Mesenchymal stem cell (in vitro differentiated cells and primary cell): ENCODE measurements around the gene STUM.

ENCODE experiments used
- DNase-seq: peaks from one replicate; pipeline ENCODE4 v3.0.0-alpha.2; 2013
- H2AFZ ChIP-seq: one replicate; pipeline ENCODE4 v1.6.1; 2013; ENCODE audit warnings: low read depth, mild to moderate bottlenecking, control low read depth, inconsistent platforms, low read length, moderate library complexity
- H2AK5ac ChIP-seq: 2 replicates; pipeline ENCODE4 v1.6.1; 2013; ENCODE audit warnings: low read length, moderate library complexity, mild to moderate bottlenecking, inconsistent platforms; ENCODE audit not compliant: severe bottlenecking
- H2BK120ac ChIP-seq: one replicate; pipeline ENCODE4 v1.6.1; 2013; ENCODE audit warnings: low read depth, mild to moderate bottlenecking, inconsistent platforms, low read length, moderate library complexity
- H2BK12ac ChIP-seq, 2 experiments: one replicate each; pipeline ENCODE4 v1.6.1; 2013; ENCODE audit warnings: inconsistent platforms in 2 of 2, low read length in 2 of 2, mild to moderate bottlenecking in 2 of 2, moderate library complexity in 2 of 2, control low read depth in 1 of 2
- H2BK15ac ChIP-seq: one replicate; pipeline ENCODE4 v1.6.1; 2013; ENCODE audit warnings: mild to moderate bottlenecking, low read depth, inconsistent platforms; ENCODE audit not compliant: poor library complexity, severe bottlenecking
- H2BK5ac ChIP-seq: 2 replicates; pipeline ENCODE4 v1.6.1; 2013; ENCODE audit warnings: low read depth, mild to moderate bottlenecking, low read length, control low read depth, inconsistent platforms; ENCODE audit not compliant: poor library complexity, severe bottlenecking
- H3K14ac ChIP-seq, 2 experiments: one replicate each; pipeline ENCODE4 v1.6.1; 2013; ENCODE audit warnings: inconsistent platforms in 2 of 2, low read length in 2 of 2, control low read depth in 1 of 2, mild to moderate bottlenecking in 1 of 2, moderate library complexity in 1 of 2
- H3K18ac ChIP-seq, 2 experiments: one replicate each; pipeline ENCODE4 v1.6.1; 2013; ENCODE audit warnings: inconsistent platforms in 2 of 2, low read length in 2 of 2, control low read depth in 1 of 2, low read depth in 1 of 2, mild to moderate bottlenecking in 1 of 2
- H3K23ac ChIP-seq, 2 experiments: one replicate each; pipeline ENCODE4 v1.6.1; 2013; ENCODE audit warnings: inconsistent platforms in 2 of 2, low read length in 2 of 2, mild to moderate bottlenecking in 2 of 2, moderate library complexity in 2 of 2, control low read depth in 1 of 2
- H3K27ac ChIP-seq: 2 replicates; pipeline ENCODE4 v1.5.1; 2013; ENCODE audit warnings: mild to moderate bottlenecking, moderate library complexity, low read length, control low read depth, inconsistent platforms; ENCODE audit not compliant: poor library complexity, severe bottlenecking
- H3K27me3 ChIP-seq, 2 experiments: 2 replicates each; pipeline versions ENCODE4 v1.6.1 to v1.7.0; 2013; ENCODE audit warnings: low read length in 2 of 2, mild to moderate bottlenecking in 2 of 2, moderate library complexity in 2 of 2, control low read depth in 1 of 2, inconsistent platforms in 1 of 2; ENCODE audit not compliant: control insufficient read depth in 1 of 2, insufficient read depth in 1 of 2
- H3K36me3 ChIP-seq, 2 experiments: 2 replicates each; pipeline versions ENCODE4 v1.6.1 to v1.7.0; 2013; ENCODE audit warnings: low read length in 2 of 2, control low read depth in 1 of 2, inconsistent platforms in 1 of 2, low read depth in 1 of 2, mild to moderate bottlenecking in 1 of 2; ENCODE audit not compliant: insufficient read depth in 2 of 2, control insufficient read depth in 1 of 2
- H3K4ac ChIP-seq, 2 experiments: one replicate each; pipeline ENCODE4 v1.6.1; 2013; ENCODE audit warnings: inconsistent platforms in 2 of 2, low read length in 2 of 2, mild to moderate bottlenecking in 2 of 2, moderate library complexity in 2 of 2, control low read depth in 1 of 2, low read depth in 1 of 2
- H3K4me1 ChIP-seq: 2 replicates; pipeline ENCODE4 v1.6.1; 2013; ENCODE audit warnings: low read depth, low read length, control low read depth; ENCODE audit not compliant: control insufficient read depth, insufficient read depth
- H3K4me2 ChIP-seq: 2 replicates; pipeline ENCODE4 v1.6.1; 2013; ENCODE audit warnings: low read length, mild to moderate bottlenecking, inconsistent platforms; ENCODE audit not compliant: poor library complexity, severe bottlenecking
- H3K4me3 ChIP-seq, 2 experiments: 2 replicates each; pipeline versions ENCODE4 v1.5.1 to v1.7.0; 2013; ENCODE audit warnings: low read length in 2 of 2, mild to moderate bottlenecking in 2 of 2, control low read depth in 1 of 2, low read depth in 1 of 2; ENCODE audit not compliant: insufficient read depth in 1 of 2
- H3K79me1 ChIP-seq: replicated peaks from 2 replicates; pipeline ENCODE4 v1.6.1; 2013; ENCODE audit warnings: mild to moderate bottlenecking, control low read depth, low read length, inconsistent platforms; ENCODE audit not compliant: poor library complexity, severe bottlenecking
- H3K9ac ChIP-seq: 2 replicates; pipeline ENCODE4 v1.7.0; 2013; ENCODE audit warnings: mild to moderate bottlenecking, low read length, moderate library complexity
- H3K9me3 ChIP-seq: 2 replicates; pipeline ENCODE4 v1.7.0; 2013; ENCODE audit warnings: mild to moderate bottlenecking, low read length; ENCODE audit not compliant: control insufficient read depth
- H4K8ac ChIP-seq: one replicate; pipeline ENCODE4 v1.6.1; 2013; ENCODE audit warnings: inconsistent platforms, mild to moderate bottlenecking, low read length, moderate library complexity
- H4K91ac ChIP-seq: one replicate; pipeline ENCODE4 v1.6.1; 2013; ENCODE audit warnings: mild to moderate bottlenecking, low read length, inconsistent platforms
- WGBS: methylation state at CpG from one replicate; pipeline ENCODE4 v1.1.7; 2013; ENCODE audit warnings: mixed read lengths; 5-methylcytosine and 5-hydroxymethylcytosine counted together

STUM gene

DNA sequence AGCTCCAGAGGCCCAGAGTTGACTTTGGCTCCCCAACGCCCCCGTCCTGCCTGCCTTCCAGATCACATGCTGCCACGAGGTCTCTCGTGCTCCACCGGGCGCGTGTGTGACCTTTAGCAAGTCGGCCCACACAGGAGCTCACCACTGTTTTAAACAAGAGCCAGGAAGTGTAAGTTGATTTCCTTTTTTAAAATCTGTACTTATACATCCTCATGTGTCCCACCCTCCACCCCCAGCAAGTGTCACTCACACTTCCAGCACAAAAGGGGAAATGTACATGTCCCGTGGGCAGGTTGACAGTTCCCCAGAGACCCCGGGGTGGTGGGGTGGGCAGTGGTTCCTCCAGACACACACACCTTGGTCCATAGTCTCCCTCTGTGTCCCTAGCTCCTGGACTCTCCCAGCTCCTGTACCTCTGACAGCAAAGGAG, 84.4 kb downstream of the STUM start:
- Histone ChIP-seq H4K8ac (no peak overlapping the region), H3K4me3 (no peak overlapping the region), H3K14ac (no peak overlapping the region), H3K27me3 (no peaks in the 10 kb centered on the region), H2AK5ac (no peak overlapping the region), H3K9me3 (no peaks in the 10 kb centered on the region), H3K79me1 (no peaks in the 10 kb centered on the region), H3K9ac (no peak overlapping the region), H3K36me3 (peaks cover 30 to 36% of the 10 kb centered on the region in 2 experiments), H2BK12ac (no peak overlapping the region), H2BK120ac (no peak overlapping the region), H2BK5ac (no peak overlapping the region), H4K91ac (no peak overlapping the region), H3K4me1 (peaks cover 9% of the 10 kb centered on the region), H3K18ac (no peak overlapping the region), H2BK15ac (no peak overlapping the region), H3K4ac (no peak overlapping the region), H3K27ac (no peak overlapping the region), H3K4me2 (no peak overlapping the region), H2AFZ (no peak overlapping the region), H3K23ac (no peak overlapping the region)
- 87% methylated on average over 7 of the region's 10 CpGs for WGBS
- no peak for DNase-seq

DNA sequence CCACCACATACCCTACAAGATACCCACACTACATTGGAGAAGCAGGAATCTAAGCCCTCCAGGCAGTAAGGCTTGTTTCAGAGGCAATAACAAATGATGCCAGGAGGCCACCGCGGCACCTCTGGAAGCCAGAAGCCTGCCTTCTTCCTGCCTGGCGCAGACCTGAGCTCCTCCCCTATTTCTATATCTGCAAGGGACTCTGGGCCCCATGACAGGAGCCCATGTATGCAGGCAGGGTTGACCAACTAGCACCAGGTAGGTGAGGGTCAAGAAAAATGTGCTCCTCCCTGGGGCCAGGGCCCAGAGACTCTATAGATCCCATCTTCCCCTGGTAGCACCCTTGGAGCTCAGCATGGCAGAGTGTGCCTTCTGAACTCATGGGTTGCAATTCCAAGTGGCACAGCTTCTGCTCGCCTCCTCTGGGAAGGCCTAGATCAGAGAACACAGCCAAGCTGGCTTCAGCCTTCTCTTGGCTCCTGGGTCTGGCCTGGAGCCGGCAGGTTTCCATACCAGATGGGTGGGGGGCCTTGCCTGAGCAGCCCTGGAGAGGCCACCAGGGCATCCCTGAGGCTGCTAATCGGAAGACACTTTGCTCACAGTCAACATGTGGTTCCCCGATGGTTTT, 85.1 kb downstream of the STUM start:
- Histone ChIP-seq H4K91ac (no peak overlapping the region), H3K4ac (no peak overlapping the region), H3K27ac (no peak overlapping the region), H2AFZ (no peak overlapping the region), H3K79me1 (no peaks in the 10 kb centered on the region), H3K27me3 (no peaks in the 10 kb centered on the region), H2BK5ac (no peak overlapping the region), H3K4me2 (no peak overlapping the region), H3K4me3 (no peak overlapping the region), H4K8ac (no peak overlapping the region), H3K14ac (no peak overlapping the region), H3K36me3 (peaks cover 32 to 43% of the 10 kb centered on the region in 2 experiments), H3K4me1 (peaks cover 9% of the 10 kb centered on the region), H2AK5ac (no peak overlapping the region), H3K18ac (peak overlapping the region in 1 of 2 experiments; percentile 42), H2BK15ac (no peak overlapping the region), H3K9me3 (no peaks in the 10 kb centered on the region), H3K9ac (peak overlapping the region; percentile 43), H2BK12ac (no peak overlapping the region), H2BK120ac (no peak overlapping the region), H3K23ac (no peak overlapping the region)
- 76% methylated on average over 7 of the region's 7 CpGs for WGBS
- no peak for DNase-seq

DNA sequence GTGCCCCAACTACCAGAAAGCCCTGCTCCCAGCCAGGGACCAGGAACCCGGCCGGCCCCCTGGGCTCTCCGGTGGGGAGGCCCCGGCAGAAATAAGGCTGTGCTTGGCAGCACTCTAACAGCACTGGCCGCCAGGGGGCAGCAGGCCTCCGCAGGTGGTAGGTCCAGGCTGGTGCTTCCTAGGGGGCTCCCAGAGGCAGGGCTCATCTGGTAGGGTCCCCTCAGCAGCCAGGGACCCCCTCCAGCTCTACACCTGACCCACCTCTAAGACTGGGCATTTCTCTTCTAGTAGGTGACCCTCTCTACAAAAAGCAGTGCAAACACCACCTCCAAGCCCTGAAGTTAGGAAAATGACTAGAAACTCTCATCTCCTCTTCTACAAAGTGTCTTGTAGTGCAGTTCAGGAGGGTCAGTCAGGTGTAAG, 85.6 kb downstream of the STUM start:
- Histone ChIP-seq H3K4ac (no peak overlapping the region), H3K23ac (no peak overlapping the region), H3K9ac (peak overlapping the region; percentile 43), H4K91ac (no peak overlapping the region), H2BK5ac (no peak overlapping the region), H3K4me3 (no peak overlapping the region), H3K4me1 (peaks cover 9% of the 10 kb centered on the region), H2AK5ac (no peak overlapping the region), H4K8ac (no peak overlapping the region), H3K27me3 (no peaks in the 10 kb centered on the region), H3K18ac (peak overlapping the region in 1 of 2 experiments; percentile 42), H3K79me1 (no peaks in the 10 kb centered on the region), H2BK15ac (no peak overlapping the region), H3K36me3 (peaks cover 33 to 46% of the 10 kb centered on the region in 2 experiments), H3K14ac (no peak overlapping the region), H3K9me3 (no peaks in the 10 kb centered on the region), H3K27ac (no peak overlapping the region), H3K4me2 (no peak overlapping the region), H2BK120ac (no peak overlapping the region), H2AFZ (no peak overlapping the region), H2BK12ac (no peak overlapping the region)
- DNase-seq = peak; percentile 66
- WGBS = 21% methylated on average over 6 of the region's 6 CpGs

DNA sequence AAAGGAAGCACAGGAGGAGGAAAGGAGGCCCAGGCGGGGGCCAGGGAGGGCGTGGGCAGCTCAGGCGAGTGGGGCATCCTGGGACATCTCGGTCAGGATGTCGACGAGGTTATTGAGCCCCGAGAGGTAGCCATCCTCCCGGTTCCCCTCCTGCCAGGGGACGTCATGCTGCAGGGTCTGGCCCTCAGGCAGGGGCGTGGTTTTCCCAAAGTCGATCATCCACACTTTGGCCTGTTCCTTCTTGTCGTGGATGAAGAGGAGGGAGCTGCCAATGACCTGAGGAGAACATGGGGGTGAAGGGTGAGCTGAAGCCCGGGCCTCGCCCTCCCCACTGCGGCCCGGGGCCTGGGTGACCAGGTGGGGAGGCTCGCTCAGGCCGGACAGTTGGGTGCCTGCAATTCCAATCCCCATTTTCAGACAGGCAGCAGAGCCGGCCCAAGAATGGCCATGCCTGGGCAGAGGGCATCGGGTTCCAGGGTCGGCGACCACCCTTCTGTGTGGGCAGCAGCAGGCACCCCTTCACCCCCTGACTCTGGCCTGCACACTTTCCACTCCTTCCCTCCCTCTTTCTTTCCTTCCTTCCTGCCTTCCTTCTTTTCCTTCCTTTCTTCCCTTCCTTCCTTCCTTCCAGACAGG, 86.2 kb downstream of the STUM start:
- H3K9me3 ChIP-seq = no peaks in the 10 kb centered on the region

More for the DNA sequence above, 86.2 kb downstream of the STUM start:
- H3K27me3 ChIP-seq = no peaks in the 10 kb centered on the region
- no peak overlapping the region for H3K4me2 ChIP-seq
- no peak for DNase-seq
- no peak overlapping the region for H2BK120ac ChIP-seq
- H2BK12ac ChIP-seq = no peak overlapping the region
- no peak overlapping the region for H3K9ac ChIP-seq
- no peak overlapping the region for H3K27ac ChIP-seq
- H3K4ac ChIP-seq = no peak overlapping the region
- H3K18ac ChIP-seq = no peak overlapping the region
- H2BK15ac ChIP-seq = no peak overlapping the region
- no peak overlapping the region for H2AK5ac ChIP-seq
- peaks cover 34 to 51% of the 10 kb centered on the region in 2 experiments for H3K36me3 ChIP-seq
- H3K4me1 ChIP-seq = peaks cover 9% of the 10 kb centered on the region
- WGBS = 96% methylated on average over 22 of the region's 22 CpGs
- no peak overlapping the region for H3K23ac ChIP-seq
- no peak overlapping the region for H3K4me3 ChIP-seq
- H3K79me1 ChIP-seq = no peaks in the 10 kb centered on the region
- H4K8ac ChIP-seq = no peak overlapping the region
- H4K91ac ChIP-seq = no peak overlapping the region
- no peak overlapping the region for H2BK5ac ChIP-seq
- no peak overlapping the region for H3K14ac ChIP-seq
- no peak overlapping the region for H2AFZ ChIP-seq
